Hindlimb muscle (tissue), 1 donor: ENCODE data around the gene ACVR1B. TPM values are rescaled to one million over a fixed set of nuclear protein-coding genes. Genes with fewer than 3 reads are reported as not detected.
A peak's percentile ranks its signal among the peaks of the same experiment; 100 is the strongest.

Source experiments
- DNase-seq: peaks from one replicate; pipeline ENCODE4 v3.0.0-alpha.2; 2013
- polyA plus RNA-seq: library from polyadenylated mRNA; unstranded; fragments of 120-200 nt; gene quantifications from one replicate; pipeline ENCODE4 v1.2.1, GENCODE V29; 2013; ENCODE audit not compliant: insufficient read length

The ACVR1B gene
- polyA plus RNA-seq, 1 donor = 19.9 TPM

- no peak for DNase-seq
Measured at GRCh38 chr12:52023976-52024688, 72.6 kb downstream of the ACVR1B start.

GRCh38 chr12:52024845-52025230 lies 73.3 kb downstream of the ACVR1B start:
- no peak for DNase-seq

DNA sequence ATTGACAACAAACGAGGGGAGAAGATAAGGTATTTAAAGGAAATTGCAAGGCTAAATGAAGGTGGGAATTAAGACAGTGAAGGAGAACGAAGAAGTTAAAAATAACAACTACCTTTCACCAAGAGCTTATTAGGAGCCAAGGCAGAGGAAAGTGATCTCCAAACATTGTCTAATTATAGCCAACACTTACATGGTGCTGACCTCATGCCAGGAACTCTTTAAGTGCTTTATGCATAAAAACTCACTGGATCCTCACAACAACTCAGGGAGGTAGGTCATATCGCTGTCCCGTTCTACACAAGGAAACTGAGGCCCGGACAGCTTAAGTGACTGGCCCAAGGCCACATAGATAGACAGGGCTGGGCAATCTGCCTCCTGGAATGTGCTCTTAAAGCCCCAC lies 74.8 kb downstream of the ACVR1B start:
- DNase-seq = no peak

- no peak for DNase-seq
Measured at GRCh38 chr12:52027085-52027843, 75.8 kb downstream of the ACVR1B start.

GRCh38 chr12:52029685-52030084 lies 78.2 kb downstream of the ACVR1B start:
- no peak for DNase-seq

GRCh38 chr12:52032446-52032803 lies 80.9 kb downstream of the ACVR1B start:
- DNase-seq = peak; percentile 87

DNA sequence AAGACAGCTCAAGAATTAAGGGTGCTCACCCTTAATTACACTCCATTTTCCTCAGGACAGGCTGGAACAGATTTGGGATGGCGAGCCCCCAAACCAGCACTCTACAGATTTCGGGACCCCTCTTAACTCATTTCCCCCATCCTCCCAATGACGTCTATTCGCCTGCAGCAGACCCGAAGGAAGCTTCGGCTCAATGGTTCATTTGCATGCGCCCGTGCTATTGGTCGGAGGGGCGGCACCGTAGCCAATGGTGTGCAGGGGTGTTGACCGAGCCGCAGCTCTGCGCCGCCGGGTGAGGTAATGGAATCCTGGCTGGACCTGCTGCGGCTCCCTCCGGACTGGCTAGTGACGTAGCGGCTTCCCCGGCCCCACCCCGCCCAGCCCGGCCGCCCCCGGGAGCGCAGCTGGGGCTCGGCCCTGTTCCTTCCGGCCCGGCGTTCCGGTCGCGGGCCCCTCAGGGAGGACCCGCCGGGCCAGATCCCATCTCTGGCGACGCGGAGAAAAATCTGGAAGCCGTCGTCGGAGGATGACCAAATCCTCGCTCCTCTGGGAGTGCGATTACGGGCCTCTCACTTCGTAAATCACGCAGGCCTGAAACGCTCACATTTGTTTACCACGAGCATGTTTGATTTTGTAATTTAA lies 81.4 kb downstream of the ACVR1B start:
- peak; percentile 97 for DNase-seq

- DNase-seq = no peak
Measured at GRCh38 chr12:52033446-52034140, 82.1 kb downstream of the ACVR1B start.

DNA sequence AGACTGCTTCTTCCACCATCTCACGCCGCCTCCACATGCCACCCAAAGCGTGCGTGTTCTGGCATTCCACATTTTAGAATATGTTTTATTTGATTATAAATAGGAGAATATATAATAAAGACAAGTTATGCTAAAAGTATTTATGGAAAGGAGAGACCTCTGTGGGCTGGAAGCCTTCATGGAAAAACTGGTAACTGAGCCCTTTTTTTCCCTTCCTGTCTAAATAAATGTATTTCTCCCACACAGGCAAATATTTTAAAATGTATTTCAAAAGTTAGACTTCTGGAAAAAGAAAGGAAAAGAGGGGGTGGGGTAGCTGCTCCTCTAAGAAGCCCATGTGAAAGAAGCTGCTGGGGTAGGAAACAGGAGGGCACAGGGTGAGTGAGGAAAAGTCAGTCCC lies 83.7 kb downstream of the ACVR1B start:
- DNase-seq = peak; percentile 86

GRCh38 chr12:52035926-52036325 lies 84.4 kb downstream of the ACVR1B start:
- DNase-seq = no peak

DNA sequence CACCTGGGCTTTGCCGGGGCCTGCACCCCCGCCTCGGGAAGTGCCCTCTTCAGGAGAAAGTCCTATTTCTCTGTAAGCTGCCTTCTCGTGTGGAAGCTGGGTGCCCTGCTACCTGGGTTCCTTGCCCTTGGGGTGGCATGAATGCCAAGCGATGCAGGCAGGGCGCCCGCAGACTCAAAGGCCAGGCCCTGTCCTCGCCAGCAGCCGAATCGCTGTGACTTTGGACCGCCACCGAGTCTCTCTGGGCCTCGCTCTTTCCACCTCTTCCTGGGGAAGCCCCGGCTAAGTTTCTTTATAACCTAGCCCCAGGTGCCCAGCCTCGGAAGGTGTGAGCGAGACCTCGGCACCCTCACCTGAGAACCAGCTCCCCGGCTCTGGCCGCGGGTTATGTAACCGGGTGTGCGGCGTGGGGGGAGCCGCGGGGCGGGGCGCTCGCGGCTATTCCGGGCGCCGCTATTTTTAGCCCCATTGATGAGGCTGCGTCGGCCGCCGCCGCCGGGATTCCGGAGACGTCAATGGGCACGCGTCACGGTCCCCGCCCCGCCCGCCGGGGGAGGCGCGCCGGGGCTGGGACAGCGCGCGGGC lies 85.2 kb downstream of the ACVR1B start:
- peak; percentile 92 for DNase-seq

- no peak for DNase-seq
Measured at GRCh38 chr12:52037248-52037861, 85.9 kb downstream of the ACVR1B start.

DNA sequence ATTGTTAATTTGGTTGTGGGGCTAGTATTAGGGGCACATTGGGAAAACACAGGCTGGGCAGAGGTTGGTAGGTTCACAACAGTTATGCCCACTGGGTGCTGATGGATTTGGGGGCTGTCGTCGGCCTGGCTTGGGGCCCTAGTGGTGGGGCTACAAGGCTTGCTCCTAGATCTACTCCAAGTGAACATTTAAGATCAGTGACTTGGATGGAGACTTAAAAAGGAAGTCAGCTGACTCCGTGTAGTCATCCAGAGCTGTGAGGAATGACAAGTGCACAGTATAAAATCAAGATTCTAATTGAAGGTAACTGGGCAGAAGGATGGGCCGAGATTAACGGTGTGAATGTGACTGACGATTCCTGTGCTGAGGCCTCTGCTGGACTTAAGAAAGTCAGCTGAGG lies 86.9 kb downstream of the ACVR1B start:
- DNase-seq = no peak

- DNase-seq = no peak
Measured at GRCh38 chr12:52041035-52041434, 89.5 kb downstream of the ACVR1B start.

GRCh38 chr12:52041695-52042123 lies 90.2 kb downstream of the ACVR1B start:
- no peak for DNase-seq

DNA sequence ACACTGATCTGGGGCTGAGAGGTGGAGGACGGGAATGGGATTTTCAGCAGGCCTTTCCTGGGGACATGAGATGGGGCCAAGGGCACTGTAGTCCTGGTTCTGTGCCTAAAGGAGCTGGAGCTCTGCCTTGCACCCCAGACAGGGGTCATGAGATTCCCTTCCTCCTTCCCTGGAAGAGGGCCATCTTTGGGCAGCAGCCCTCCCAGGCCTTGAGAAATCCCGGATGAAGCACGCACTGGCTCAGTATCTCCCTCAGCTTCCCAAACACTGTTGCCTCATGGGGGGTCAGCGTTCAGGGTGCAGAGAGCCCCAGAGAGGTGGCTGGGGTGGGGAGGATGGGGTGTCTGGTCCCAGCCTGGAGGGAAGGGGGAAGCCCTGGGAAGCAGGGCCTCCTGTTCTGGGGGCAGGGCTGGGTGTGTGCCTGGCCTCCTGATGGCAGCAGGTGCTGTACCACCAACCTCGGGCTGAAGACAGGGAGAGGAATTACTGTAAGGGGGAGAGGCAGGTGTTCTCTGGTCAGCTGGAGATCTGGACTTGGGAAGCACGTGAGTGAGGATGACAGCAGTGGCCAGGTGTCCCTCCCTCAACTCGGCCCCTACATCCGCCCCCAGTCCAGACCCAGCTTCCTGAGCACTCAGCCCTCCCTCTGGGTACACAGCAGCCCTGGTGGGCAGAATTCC lies 91.3 kb downstream of the ACVR1B start:
- DNase-seq = no peak

DNA sequence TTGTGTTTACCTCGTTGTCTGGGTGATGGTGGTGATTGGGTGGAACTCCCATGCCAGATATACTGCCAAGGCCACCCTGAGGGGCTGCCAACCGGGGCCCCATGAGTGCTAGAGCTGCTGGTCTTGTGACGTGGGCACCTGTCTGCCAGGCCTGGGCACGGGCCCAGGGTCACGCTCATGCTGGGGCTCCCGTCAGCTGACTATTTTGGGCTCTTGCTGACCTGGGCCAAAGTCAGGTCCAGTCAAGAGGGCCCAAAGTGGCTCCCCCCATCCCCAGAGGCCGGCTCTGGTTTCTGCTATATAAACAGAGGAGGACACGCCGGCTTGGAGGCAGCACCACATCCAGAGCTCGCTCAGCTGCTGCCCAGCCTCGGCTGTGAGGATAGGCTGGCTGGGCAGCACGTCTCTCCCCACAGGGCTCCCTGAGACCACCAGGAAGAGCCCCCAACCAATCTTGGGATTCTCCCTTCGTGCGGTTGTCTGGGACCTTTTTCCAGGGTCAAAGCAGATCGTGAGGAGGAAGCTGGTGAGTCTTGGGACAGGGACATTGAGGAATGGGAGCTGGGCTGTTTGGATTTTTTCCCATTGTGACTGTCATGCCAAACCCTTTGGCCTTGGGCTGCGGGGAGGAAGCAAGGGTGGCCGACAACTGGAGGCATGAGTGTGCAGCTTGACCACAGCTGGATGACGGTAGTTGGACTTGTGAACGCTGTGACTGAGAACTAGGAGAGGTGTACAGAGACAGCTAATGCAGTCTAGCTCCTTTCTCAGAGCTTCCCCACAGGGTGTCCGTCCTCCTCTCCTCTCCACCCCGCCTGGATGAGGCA lies 92.1 kb downstream of the ACVR1B start:
- no peak for DNase-seq

GRCh38 chr12:52044292-52044983 lies 92.9 kb downstream of the ACVR1B start:
- peak; percentile 88 for DNase-seq

DNA sequence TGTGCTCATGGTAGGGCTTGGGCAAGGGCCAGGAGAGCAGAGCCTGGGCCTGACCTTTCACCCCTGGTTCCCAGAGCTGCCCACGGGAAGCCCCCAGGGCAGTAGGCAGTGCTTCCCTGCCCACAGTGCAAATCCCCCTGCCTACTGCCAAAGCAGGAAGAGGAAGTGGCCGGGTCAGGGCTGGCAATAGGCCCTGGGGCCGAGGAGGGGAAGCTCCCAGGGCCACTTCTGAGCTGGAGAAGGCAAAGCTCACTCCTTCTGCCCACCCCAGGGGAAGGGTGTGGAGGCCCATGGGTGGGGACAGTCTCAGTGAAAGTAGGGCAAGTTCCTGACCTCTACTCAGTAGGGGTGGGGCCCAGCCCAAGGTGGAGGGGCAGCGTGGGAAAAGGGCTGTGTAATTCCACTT lies 94.3 kb downstream of the ACVR1B start:
- no peak for DNase-seq
